ENCODE data around the gene SYN1.
A peak's percentile ranks its signal among the peaks of the same experiment; 100 is the strongest.

DNA sequence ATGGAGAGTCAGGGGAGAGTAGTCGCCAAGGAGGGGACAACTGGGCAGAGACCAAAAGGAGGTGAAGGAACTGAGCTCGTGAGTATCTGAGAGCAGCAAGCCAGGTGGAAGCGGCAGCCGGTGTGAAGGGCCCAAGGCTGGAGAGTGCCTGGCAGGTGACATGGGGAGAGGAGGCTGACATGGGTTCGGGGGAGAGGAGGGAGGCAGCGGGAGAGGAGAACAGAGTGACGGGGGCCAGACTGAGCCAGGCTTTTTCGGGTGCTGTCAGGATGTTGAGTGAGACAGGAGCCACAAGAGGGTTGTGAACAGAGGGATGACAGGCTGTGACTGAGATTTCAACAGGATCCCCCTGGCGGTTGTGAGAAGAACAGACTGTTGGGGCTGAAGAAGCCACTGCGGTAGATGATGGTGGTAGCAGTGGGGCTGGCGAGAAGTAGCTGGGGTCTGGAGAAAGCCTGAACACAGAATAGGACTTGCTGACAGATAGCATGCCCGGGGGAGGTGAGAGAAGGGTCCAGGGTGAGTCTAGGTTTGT, 25.0 kb upstream of the SYN1 start:
- TF ChIP-seq, protein P1, sequence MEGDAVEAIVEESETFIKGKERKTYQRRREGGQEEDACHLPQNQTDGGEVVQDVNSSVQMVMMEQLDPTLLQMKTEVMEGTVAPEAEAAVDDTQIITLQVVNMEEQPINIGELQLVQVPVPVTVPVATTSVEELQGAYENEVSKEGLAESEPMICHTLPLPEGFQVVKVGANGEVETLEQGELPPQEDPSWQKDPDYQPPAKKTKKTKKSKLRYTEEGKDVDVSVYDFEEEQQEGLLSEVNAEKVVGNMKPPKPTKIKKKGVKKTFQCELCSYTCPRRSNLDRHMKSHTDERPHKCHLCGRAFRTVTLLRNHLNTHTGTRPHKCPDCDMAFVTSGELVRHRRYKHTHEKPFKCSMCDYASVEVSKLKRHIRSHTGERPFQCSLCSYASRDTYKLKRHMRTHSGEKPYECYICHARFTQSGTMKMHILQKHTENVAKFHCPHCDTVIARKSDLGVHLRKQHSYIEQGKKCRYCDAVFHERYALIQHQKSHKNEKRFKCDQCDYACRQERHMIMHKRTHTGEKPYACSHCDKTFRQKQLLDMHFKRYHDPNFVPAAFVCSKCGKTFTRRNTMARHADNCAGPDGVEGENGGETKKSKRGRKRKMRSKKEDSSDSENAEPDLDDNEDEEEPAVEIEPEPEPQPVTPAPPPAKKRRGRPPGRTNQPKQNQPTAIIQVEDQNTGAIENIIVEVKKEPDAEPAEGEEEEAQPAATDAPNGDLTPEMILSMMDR (IDR thresholded peaks at IDR 0.05): peak in 1 of 4 experiments; percentile 19
- TF ChIP-seq POLR2AphosphoS5 (IDR thresholded peaks at IDR 0.05): no peak
- no peak for TF ChIP-seq POLR2A (IDR thresholded peaks at IDR 0.05)

Measured in sigmoid colon (tissue), 4 donors.